Nephron progenitor cell (in vitro differentiated cells): ENCODE results near the gene GDF10.

Experiments used
- DNase-seq: peaks from one replicate; pipeline ENCODE4 v3.0.0; 2021
- H3K27ac Mint-ChIP-seq: 2 replicates; pipeline ENCODE4 v1.8.0; 2021; ENCODE audit warnings: mild to moderate bottlenecking, moderate library complexity, mixed read lengths
- H3K27me3 Mint-ChIP-seq: 2 replicates; pipeline ENCODE4 v1.8.0; 2021; ENCODE audit warnings: mild to moderate bottlenecking, low read depth, mixed read lengths; ENCODE audit not compliant: poor library complexity
- H3K36me3 Mint-ChIP-seq: 2 replicates; pipeline ENCODE4 v1.8.0; 2021; ENCODE audit warnings: low read depth, mixed read lengths
- H3K4me1 Mint-ChIP-seq: 2 replicates; pipeline ENCODE4 v1.8.0; 2021; ENCODE audit warnings: mixed read lengths
- H3K4me3 Mint-ChIP-seq: 2 replicates; pipeline ENCODE4 v1.8.0; 2021; ENCODE audit warnings: mild to moderate bottlenecking, moderate library complexity, mixed read lengths
- H3K9me3 Mint-ChIP-seq: 2 replicates; pipeline ENCODE4 v1.8.0; 2021; ENCODE audit warnings: mild to moderate bottlenecking, moderate library complexity, mixed read lengths
- CTCF ChIP-seq: fragments of 200-600 bp; sonication (generic); IDR thresholded peaks from 2 replicates; pipeline ENCODE4 v1.5.0; 2021; ENCODE audit warnings: antibody characterized with exemption

GDF10 gene

GRCh38 chr10:47264797-47265281 is 35.2 kb upstream of the GDF10 start:
- Mint-ChIP-seq H3K27ac (no peak overlapping the region), H3K4me3 (no peak overlapping the region), H3K9me3 (peaks cover 14% of the 10 kb centered on the region), H3K36me3 (no peaks in the 10 kb centered on the region), H3K4me1 (peaks cover 37% of the 10 kb centered on the region), H3K27me3 (peaks cover 3% of the 10 kb centered on the region)
- TF ChIP-seq CTCF: no peak
- no peak for DNase-seq

GRCh38 chr10:47266602-47267001 is 33.4 kb upstream of the GDF10 start:
- Mint-ChIP-seq H3K4me1 (peaks cover 20% of the 10 kb centered on the region), H3K9me3 (peaks cover 19% of the 10 kb centered on the region), H3K27ac (no peak overlapping the region), H3K27me3 (peaks cover 3% of the 10 kb centered on the region), H3K36me3 (no peaks in the 10 kb centered on the region), H3K4me3 (no peak overlapping the region)
- DNase-seq: no peak
- TF ChIP-seq CTCF: no peak

GRCh38 chr10:47268696-47269095 is 31.3 kb upstream of the GDF10 start:
- TF ChIP-seq CTCF: no peak
- Mint-ChIP-seq H3K27ac (no peak overlapping the region), H3K9me3 (peaks cover 37% of the 10 kb centered on the region), H3K4me1 (peaks cover 6% of the 10 kb centered on the region), H3K27me3 (peaks cover 5% of the 10 kb centered on the region), H3K36me3 (peaks cover 4% of the 10 kb centered on the region), H3K4me3 (no peak overlapping the region)
- no peak for DNase-seq

- TF ChIP-seq CTCF: peak; percentile 29
- H3K4me3 Mint-ChIP-seq: no peak overlapping the region
- peaks cover 5% of the 10 kb centered on the region for H3K4me1 Mint-ChIP-seq
- peaks cover 7% of the 10 kb centered on the region for H3K27me3 Mint-ChIP-seq
- H3K27ac Mint-ChIP-seq: no peak overlapping the region
- DNase-seq: no peak
- peaks cover 40% of the 10 kb centered on the region for H3K9me3 Mint-ChIP-seq
- peaks cover 6% of the 10 kb centered on the region for H3K36me3 Mint-ChIP-seq
These were observed 30.7 kb upstream of the GDF10 start for GRCh38 chr10:47269294-47269693.

- peaks cover 22% of the 10 kb centered on the region for H3K4me1 Mint-ChIP-seq
- peaks cover 7% of the 10 kb centered on the region for H3K27me3 Mint-ChIP-seq
- no peak overlapping the region for H3K4me3 Mint-ChIP-seq
- no peak for DNase-seq
- H3K9me3 Mint-ChIP-seq: peaks cover 29% of the 10 kb centered on the region
- H3K36me3 Mint-ChIP-seq: peaks cover 6% of the 10 kb centered on the region
- TF ChIP-seq CTCF: no peak
- H3K27ac Mint-ChIP-seq: no peak overlapping the region
These were observed 23.9 kb upstream of the GDF10 start for GRCh38 chr10:47276071-47276470.

GRCh38 chr10:47276576-47277351 is 23.2 kb upstream of the GDF10 start:
- H3K9me3 Mint-ChIP-seq: peaks cover 23% of the 10 kb centered on the region
- peak overlapping the region; percentile 55 for H3K27ac Mint-ChIP-seq
- no peak for TF ChIP-seq CTCF
- H3K4me1 Mint-ChIP-seq: peaks cover 22% of the 10 kb centered on the region
- H3K27me3 Mint-ChIP-seq: peaks cover 11% of the 10 kb centered on the region
- no peak overlapping the region for H3K4me3 Mint-ChIP-seq
- DNase-seq: no peak
- H3K36me3 Mint-ChIP-seq: peaks cover 6% of the 10 kb centered on the region
